Activated CD8-positive, alpha-beta memory T cell treated with anti-CD3 and anti-CD28 coated beads, Interleukin-2, amount 50 U/mL, for 24 hours (primary cell): ENCODE results near the gene SEMA4B.
"Not testable (repeated sequence)": the region's sequence is repeated elsewhere in the genome, so short reads cannot be mapped to it uniquely, and the experiment has no call there.

Experiments
- DNase-seq: peaks from one replicate; pipeline ENCODE4 v3.0.0-alpha.2; 2020; ENCODE audit errors: extremely low read depth

SEMA4B gene, protein sequence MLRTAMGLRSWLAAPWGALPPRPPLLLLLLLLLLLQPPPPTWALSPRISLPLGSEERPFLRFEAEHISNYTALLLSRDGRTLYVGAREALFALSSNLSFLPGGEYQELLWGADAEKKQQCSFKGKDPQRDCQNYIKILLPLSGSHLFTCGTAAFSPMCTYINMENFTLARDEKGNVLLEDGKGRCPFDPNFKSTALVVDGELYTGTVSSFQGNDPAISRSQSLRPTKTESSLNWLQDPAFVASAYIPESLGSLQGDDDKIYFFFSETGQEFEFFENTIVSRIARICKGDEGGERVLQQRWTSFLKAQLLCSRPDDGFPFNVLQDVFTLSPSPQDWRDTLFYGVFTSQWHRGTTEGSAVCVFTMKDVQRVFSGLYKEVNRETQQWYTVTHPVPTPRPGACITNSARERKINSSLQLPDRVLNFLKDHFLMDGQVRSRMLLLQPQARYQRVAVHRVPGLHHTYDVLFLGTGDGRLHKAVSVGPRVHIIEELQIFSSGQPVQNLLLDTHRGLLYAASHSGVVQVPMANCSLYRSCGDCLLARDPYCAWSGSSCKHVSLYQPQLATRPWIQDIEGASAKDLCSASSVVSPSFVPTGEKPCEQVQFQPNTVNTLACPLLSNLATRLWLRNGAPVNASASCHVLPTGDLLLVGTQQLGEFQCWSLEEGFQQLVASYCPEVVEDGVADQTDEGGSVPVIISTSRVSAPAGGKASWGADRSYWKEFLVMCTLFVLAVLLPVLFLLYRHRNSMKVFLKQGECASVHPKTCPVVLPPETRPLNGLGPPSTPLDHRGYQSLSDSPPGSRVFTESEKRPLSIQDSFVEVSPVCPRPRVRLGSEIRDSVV

GRCh38 chr15:90201130-90201943 lies at the start of gene SEMA4B:
TSS of gene SEMA4B (plus strand) at chr15:90201330. CDS start at chr15:90201579, 249 bp downstream.
- DNase-seq = no peak

- no peak for DNase-seq
Observed at GRCh38 chr15:90151989-90152645, 49.0 kb upstream of the SEMA4B start.

- no peak for DNase-seq
Observed at GRCh38 chr15:90153658-90154057, 47.5 kb upstream of the SEMA4B start.

DNA sequence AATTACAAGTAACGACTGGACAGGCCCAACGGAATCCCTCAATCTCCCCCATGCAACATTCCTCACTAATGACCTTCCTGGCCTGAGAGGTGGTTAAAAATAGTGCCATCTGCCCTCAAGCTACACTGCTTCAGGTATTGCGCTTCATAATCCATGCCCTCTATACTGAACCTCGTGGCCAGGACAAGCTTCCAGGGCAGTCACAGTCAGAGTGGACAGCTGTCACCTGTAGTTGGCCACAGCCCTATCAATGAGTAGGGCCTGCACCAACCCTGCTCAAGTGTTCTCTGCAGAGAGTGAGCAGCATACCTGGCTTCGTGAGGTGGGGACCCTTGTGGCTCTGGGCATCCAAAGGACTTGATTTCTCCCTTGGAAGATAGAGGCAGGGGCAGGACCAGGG lies 46.9 kb upstream of the SEMA4B start:
- no peak for DNase-seq

GRCh38 chr15:90154861-90155626 lies 46.1 kb upstream of the SEMA4B start:
- DNase-seq = no peak

- DNase-seq = no peak
Observed at GRCh38 chr15:90159213-90159612, 41.9 kb upstream of the SEMA4B start.

DNA sequence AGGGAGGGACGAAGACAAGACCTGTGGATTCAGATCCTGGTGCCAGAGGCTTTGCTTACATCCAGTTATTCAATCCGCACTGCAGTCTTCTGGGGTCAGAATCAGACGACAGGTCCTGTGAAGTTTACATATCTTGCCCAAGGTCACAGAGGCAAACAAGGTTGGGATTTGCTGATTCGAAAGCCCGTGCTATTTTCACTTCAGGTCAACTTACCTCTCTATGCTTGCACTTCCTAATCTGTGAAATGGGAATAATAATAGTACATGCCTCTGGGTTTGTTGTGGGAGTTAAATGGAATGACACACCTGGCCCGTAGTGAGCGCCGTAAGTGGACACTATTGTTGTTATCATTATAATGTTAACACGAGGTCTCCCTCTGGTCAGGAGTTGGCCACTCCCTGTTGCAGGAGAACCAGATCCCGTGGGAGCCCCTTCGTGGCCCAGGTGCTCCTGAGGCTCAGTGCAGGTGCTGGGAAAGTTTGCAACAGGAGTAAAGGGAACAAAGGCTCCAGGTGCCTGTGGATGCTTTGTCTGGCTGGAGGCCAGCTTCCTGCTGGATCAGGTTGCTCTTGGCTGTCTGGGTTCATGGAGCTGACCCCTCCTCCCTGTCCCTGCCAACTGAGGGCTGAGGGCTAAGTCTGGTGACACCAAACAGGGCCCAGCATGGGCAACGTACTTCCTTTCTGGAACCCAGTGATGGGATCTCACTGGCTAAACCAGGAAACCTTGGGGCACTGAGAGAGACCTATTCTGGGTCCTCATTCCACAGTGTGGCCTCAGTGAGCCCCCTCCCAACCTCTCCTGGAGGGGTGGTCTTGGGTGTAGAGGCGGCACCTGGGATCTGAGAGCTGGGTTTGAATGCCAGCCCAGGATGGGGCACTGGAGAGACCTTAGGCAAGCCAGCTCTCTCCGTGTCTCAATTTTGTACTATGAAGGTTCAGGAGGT lies 40.1 kb upstream of the SEMA4B start:
- no peak for DNase-seq

GRCh38 chr15:90161950-90162361 lies 39.2 kb upstream of the SEMA4B start:
- no peak for DNase-seq

DNA sequence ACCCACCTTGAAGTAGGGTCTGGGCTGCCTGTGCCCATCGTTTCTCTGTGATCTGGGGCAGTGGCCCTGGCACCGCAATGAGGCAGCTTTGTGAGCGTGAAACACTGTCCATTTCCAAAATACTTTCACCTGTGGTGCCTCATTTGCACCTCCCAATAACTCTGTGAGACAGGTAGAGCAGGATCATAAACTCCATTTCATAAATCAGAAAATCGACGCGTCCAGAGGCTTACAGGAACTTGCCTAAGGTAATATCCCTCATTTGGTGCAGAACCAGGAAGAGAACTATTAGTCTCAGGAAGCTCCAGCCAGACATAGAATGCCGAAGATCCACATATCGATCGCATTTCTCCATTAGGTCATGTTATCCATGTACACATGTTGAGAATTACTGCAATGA lies 38.2 kb upstream of the SEMA4B start:
- DNase-seq = no peak

DNA sequence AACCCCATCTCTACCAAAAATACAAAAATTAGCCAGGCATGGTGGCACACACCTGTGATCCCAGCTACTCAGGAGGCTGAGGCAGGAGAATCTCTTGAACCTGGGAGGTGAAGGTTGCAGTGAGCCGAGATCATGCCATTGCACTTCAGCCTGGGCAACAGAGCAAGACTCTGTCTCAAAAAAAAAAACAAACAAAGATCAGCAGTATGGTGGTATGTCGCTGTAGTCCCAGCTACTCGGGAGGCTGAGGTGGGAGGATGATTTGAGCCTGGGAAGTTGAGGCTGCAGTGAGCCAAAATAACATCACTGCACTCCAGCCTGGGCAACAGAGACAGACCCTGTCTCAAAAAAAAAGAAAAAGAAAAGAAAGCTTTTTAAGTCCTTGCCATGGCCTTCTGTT lies 36.9 kb upstream of the SEMA4B start:
- DNase-seq = not testable (repeated sequence)

DNA sequence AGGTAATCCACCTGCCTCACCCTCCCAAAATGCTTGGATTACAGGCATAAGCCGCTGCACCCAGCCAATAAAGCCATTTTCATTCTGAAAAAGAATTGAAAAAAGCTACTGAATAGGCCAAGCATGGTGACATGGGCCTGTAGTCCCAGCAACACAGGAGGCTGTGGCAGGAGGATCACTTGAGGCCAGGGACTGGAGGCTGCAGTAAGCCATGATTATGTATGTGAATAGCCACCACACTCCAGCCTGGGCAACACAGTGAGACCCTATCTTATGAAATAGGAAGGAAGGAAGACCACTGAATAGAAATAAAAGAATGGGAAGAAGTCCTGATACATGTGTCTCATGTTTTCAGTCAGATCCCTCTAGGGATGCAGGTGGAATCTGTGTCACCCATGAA lies 36.0 kb upstream of the SEMA4B start:
- DNase-seq = no peak

DNA sequence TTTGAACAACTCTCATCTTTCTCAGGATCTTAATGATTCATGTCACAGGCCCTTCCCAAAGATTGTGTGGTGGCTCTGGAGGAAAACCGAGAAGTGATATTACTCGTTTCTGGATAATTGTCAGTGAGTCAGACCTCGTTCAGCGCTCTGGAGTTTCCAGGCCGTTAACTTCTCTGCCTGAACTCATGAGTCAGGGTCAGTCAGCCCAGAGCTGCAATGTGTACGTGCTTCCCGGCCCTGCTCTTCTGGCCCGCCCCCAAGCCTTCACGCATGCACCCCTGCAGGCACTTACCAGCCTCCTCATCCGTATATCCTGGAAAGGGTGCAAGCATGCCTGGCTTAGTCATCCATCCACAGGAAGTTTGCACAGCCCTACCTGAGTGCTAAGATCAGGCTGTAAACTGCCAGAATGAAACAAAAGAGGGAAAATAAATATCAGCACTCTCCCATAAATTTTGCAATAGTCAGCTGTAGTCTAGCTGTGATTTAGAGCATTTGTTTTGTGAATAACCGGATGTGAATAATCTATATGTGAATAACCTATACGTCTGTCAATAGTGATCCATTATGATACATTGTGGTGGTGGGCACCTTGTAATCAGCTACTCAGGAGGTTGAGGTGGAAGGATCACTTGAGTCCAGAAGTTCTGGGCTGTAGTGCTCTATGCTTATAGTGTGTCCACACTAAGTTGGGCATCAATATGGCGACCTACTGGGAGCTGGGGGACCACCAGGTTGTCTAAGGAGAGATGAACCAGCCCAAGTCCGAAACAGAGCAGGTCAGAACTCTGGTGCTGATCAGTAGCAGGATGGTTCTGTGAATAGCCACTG lies 35.3 kb upstream of the SEMA4B start:
- DNase-seq = peak; percentile 29

DNA sequence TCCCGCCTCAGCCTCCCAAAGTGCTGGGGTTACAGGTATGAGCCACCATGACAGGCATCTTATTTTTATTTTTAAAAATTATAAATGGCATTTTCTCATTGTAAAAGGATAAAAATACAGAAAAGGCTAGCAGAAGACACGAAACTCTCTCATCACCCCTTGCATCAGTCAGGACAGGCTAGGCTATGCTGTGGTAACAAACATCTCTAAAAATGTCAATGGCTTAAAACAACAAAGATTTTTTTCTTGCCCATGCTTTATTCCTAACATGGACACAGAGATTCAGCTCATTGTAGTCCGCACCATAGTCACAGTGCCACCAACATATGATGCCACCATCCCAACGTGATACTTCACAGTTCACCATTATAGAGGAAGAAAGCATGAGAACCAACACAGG lies 34.0 kb upstream of the SEMA4B start:
- DNase-seq = no peak

DNA sequence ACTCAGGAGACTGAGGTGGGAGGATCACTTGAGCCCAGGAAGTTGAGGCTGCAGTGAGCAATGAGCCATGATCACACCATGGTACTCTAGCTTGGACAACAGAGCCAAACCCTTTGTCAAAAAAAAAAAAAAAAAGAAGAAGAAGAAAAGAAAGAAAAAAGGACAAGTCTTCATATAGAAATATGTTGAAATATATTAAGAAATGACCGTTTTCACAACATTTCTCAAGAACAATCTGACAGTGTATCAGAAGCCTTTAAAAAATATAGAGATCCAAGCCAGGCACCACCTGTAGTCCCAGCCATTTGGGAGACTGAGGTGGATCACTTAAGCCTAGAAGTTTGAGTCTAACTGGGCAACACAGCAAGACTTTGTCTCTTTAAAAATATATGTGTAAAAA lies 29.5 kb upstream of the SEMA4B start:
- no peak for DNase-seq

- DNase-seq = no peak
Observed at GRCh38 chr15:90173372-90173771, 27.8 kb upstream of the SEMA4B start.

- no peak for DNase-seq
Observed at GRCh38 chr15:90174140-90174875, 26.8 kb upstream of the SEMA4B start.

GRCh38 chr15:90177012-90177411 lies 24.1 kb upstream of the SEMA4B start:
- no peak for DNase-seq
